ENCODE data around the gene ZGLP1. TPM values are rescaled to one million over a fixed set of nuclear protein-coding genes. Genes with fewer than 3 reads are reported as not detected.

The ZGLP1 gene
- total and polyA plus RNA-seq, 2 of the 13 experiments (the other 11 are each of a cell fraction or from before 2014, with no cell fraction given): 2.4 to 3.0 TPM

- TF ChIP-seq BORCS8-MEF2B (CRISPR knock-in tag; IDR thresholded peaks at IDR 0.05) (peak; percentile 40; the same call in 1 of the 2 replicates), ZNF616 (CRISPR knock-in tag; IDR thresholded peaks at IDR 0.05; ENCODE audit: low read depth) (peak; percentile 94; the same call in 1 of the 2 replicates), HNF4A (CRISPR knock-in tag; IDR thresholded peaks at IDR 0.05) (no peak), RELA (CRISPR knock-in tag; IDR thresholded peaks at IDR 0.05) (no peak), ZBTB33 (CRISPR knock-in tag; IDR thresholded peaks at IDR 0.05) (no peak), ZNF253 (CRISPR knock-in tag; IDR thresholded peaks at IDR 0.05; ENCODE audit: borderline replicate concordance) (no peak), ZNF451 (CRISPR knock-in tag; IDR thresholded peaks at IDR 0.05) (peak; percentile 67; the same call in 1 of the 2 replicates), ZNF281 (CRISPR knock-in tag; IDR thresholded peaks at IDR 0.05; ENCODE audit: borderline replicate concordance) (peak; percentile 26; the same call in 1 of the 2 replicates), ZNF362 (CRISPR knock-in tag; IDR thresholded peaks at IDR 0.05; ENCODE audit: borderline replicate concordance) (no peak), ZNF431 (CRISPR knock-in tag; IDR thresholded peaks at IDR 0.05; ENCODE audit: borderline replicate concordance, low read depth) (0 out of 2 replicates have a peak, but pooled peaks have one; percentile 42), ZNF766 (CRISPR knock-in tag; IDR thresholded peaks at IDR 0.05; ENCODE audit: borderline replicate concordance) (0 out of 2 replicates have a peak, but pooled peaks have one; percentile 30), PHF20 (CRISPR knock-in tag; IDR thresholded peaks at IDR 0.05) (no peak; the same call in 1 of the 2 replicates), ZNF558 (CRISPR knock-in tag; IDR thresholded peaks at IDR 0.05; ENCODE audit: borderline replicate concordance) (peak; percentile 53; the same call in 1 of the 2 replicates), KDM5B (CRISPR knock-in tag; IDR thresholded peaks at IDR 0.05; ENCODE audit: borderline replicate concordance) (peak; percentile 84; the same call in 1 of the 2 replicates), NFAT5 (CRISPR knock-in tag; IDR thresholded peaks at IDR 0.05) (peak; percentile 75; the same call in 1 of the 2 replicates)
Measured at GRCh38 chr19:10295847-10296591, 13.6 kb downstream of the ZGLP1 start (continued).

Measured in HepG2 (cell line).